Measurements from ENCODE around the gene INPP5B. TPM values are rescaled to one million over a fixed set of nuclear protein-coding genes. Genes with fewer than 3 reads are reported as not detected.

Gene INPP5B
- total and polyA plus RNA-seq, 2 experiments from 2014 or later = 6.9 to 29.1 TPM

DNA sequence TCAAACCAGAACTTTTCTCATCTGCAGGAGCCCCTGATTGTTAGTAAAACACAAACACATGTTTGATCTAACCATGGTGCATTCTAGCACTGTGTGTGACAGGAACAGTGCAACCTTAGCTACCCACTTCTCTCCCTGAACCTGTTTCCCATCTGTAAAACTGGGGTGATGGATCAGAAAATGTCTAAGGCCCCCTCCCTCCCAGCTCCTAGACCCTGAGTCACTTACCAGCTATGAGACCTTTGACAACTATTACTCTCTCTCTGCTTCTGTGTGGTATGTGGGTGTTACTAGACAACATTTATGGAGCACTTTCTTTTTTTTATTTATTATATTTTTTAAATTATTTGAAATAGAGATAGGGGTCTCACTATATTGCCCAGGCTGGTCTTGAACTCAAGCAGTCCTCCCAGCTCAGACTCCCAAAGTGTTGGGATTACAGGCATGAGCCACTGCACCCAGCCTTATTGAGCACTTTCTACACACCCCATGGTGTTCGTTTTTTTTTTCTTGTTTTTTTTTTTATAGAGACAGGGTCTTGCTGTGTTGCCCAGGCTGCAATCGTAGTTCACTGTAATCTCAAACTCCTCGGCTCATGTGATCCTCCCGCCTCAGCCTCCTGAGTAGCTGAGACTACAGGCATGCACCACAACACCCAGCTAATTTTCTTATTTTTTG, 2.6 kb downstream of the INPP5B start (continued):
- TF ChIP-seq, protein P1, sequence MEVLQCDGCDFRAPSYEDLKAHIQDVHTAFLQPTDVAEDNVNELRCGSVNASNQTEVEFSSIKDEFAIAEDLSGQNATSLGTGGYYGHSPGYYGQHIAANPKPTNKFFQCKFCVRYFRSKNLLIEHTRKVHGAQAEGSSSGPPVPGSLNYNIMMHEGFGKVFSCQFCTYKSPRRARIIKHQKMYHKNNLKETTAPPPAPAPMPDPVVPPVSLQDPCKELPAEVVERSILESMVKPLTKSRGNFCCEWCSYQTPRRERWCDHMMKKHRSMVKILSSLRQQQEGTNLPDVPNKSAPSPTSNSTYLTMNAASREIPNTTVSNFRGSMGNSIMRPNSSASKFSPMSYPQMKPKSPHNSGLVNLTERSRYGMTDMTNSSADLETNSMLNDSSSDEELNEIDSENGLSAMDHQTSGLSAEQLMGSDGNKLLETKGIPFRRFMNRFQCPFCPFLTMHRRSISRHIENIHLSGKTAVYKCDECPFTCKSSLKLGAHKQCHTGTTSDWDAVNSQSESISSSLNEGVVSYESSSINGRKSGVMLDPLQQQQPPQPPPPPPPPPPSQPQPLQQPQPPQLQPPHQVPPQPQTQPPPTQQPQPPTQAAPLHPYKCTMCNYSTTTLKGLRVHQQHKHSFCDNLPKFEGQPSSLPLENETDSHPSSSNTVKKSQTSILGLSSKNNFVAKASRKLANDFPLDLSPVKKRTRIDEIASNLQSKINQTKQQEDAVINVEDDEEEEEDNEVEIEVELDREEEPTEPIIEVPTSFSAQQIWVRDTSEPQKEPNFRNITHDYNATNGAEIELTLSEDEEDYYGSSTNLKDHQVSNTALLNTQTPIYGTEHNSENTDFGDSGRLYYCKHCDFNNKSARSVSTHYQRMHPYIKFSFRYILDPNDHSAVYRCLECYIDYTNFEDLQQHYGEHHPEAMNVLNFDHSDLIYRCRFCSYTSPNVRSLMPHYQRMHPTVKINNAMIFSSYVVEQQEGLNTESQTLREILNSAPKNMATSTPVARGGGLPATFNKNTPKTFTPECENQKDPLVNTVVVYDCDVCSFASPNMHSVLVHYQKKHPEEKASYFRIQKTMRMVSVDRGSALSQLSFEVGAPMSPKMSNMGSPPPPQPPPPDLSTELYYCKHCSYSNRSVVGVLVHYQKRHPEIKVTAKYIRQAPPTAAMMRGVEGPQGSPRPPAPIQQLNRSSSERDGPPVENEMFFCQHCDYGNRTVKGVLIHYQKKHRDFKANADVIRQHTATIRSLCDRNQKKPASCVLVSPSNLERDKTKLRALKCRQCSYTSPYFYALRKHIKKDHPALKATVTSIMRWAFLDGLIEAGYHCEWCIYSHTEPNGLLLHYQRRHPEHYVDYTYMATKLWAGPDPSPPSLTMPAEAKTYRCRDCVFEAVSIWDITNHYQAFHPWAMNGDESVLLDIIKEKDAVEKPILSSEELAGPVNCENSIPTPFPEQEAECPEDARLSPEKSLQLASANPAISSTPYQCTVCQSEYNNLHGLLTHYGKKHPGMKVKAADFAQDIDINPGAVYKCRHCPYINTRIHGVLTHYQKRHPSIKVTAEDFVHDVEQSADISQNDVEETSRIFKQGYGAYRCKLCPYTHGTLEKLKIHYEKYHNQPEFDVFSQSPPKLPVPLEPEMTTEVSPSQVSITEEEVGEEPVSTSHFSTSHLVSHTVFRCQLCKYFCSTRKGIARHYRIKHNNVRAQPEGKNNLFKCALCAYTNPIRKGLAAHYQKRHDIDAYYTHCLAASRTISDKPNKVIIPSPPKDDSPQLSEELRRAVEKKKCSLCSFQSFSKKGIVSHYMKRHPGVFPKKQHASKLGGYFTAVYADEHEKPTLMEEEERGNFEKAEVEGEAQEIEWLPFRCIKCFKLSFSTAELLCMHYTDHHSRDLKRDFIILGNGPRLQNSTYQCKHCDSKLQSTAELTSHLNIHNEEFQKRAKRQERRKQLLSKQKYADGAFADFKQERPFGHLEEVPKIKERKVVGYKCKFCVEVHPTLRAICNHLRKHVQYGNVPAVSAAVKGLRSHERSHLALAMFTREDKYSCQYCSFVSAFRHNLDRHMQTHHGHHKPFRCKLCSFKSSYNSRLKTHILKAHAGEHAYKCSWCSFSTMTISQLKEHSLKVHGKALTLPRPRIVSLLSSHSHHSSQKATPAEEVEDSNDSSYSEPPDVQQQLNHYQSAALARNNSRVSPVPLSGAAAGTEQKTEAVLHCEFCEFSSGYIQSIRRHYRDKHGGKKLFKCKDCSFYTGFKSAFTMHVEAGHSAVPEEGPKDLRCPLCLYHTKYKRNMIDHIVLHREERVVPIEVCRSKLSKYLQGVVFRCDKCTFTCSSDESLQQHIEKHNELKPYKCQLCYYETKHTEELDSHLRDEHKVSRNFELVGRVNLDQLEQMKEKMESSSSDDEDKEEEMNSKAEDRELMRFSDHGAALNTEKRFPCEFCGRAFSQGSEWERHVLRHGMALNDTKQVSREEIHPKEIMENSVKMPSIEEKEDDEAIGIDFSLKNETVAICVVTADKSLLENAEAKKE (CRISPR knock-in tag; IDR thresholded peaks at IDR 0.05) = no peak

DNA sequence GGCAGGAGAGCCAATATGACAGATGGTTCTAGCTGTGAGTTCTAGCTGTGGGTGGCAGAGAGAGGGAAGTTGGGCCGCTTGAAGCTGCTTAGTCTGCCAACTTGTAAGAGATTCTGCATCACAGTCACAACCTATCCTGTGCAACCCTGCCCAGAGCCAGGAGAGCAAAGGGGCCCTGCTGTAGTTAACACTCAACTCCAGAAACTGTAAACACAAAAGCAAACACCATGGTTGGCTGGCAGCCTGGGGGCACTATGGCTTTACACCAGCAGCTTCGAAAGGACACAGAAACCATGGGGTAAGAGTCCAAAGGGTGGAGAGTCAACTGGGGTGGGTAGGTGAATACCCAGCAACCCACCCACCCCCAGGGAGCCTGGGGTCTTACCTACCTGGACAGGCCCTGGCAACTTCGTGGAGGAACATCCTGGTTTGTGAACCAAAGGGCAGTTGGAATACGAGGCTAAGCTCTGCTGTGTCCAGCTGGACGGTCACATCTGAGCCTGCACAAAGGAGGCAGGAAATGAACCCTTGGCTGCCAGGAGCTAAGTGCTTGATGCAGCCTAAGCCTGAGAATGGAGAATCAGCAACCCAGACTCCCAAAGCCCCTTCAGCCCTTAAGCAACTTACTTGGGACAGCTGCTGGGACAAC, 6.4 kb downstream of the INPP5B start:
- H3K27me3 ChIP-seq (ENCODE audit: insufficient read depth) = no peaks in the 10 kb centered on the region
- ATAC-seq = no peak
- DNase-seq (ENCODE audit: low spot score) = no peak

More for the DNA sequence above, 6.4 kb downstream of the INPP5B start:
- H3F3A ChIP-seq (replicated peaks; ENCODE audit: low read depth) = 0 out of 2 replicates have a peak, but pooled peaks cover 2% of the 10 kb centered on the region
- H3K4me3 Mint-ChIP-seq = no peak overlapping the region
- no peaks in the 10 kb centered on the region for H3K79me2 ChIP-seq (replicated peaks; ENCODE audit: insufficient read depth)
- H3K4me2 ChIP-seq = no peak overlapping the region
- H3K27ac ChIP-seq (ENCODE audit: low read depth) = no peak overlapping the region
- no peak overlapping the region for H3K27ac Mint-ChIP-seq
- no peaks in the 10 kb centered on the region for H4K20me1 ChIP-seq (replicated peaks; ENCODE audit: insufficient read depth)
- H3K9me3 Mint-ChIP-seq = no peaks in the 10 kb centered on the region
- H3K9me2 ChIP-seq (ENCODE audit: insufficient read depth) = no peaks in the 10 kb centered on the region
- H3K4me1 Mint-ChIP-seq = no peaks in the 10 kb centered on the region
- H3K36me3 ChIP-seq (ENCODE audit: insufficient read depth) = no peaks in the 10 kb centered on the region
- no peak overlapping the region for H2AFZ ChIP-seq
- TF ChIP-seq, protein P1 (CRISPR knock-in tag; IDR thresholded peaks at IDR 0.05) = no peak
- H3K27me3 Mint-ChIP-seq (ENCODE audit: insufficient read depth, low read depth, poor library complexity) = peaks cover 3% of the 10 kb centered on the region
- no peaks in the 10 kb centered on the region for H3K4me1 ChIP-seq (ENCODE audit: insufficient read depth)
- no peak overlapping the region for H3K4me3 ChIP-seq
- peaks cover 20% of the 10 kb centered on the region for H3K36me3 Mint-ChIP-seq (ENCODE audit: low read depth)
